Right atrium auricular region (tissue), 2 donors: ENCODE results near the gene CLRN3. TPM values are rescaled to one million over a fixed set of nuclear protein-coding genes. Genes with fewer than 3 reads are reported as not detected.
A peak's percentile ranks its signal among the peaks of the same experiment; 100 is the strongest.

ENCODE experiments used
- DNase-seq: peaks from one replicate; pipeline ENCODE4 v3.0.0-alpha.2; 2019; ENCODE audit warnings: low spot score
- H3K27ac ChIP-seq, 2 donors: fragments of 200-600 bp; sonication (generic); 1 replicate in 1 of 2; 2 replicates in 1 of 2; pipeline ENCODE4 v1.5.1; 2016 to 2019
- H3K27me3 ChIP-seq, 2 donors: fragments of 200-600 bp; sonication (generic); one replicate each; pipeline versions ENCODE4 v1.5.1 to v1.6.0; 2017 to 2019
- H3K36me3 ChIP-seq: fragments of 200-600 bp; sonication (generic); one replicate; pipeline ENCODE4 v1.5.1; 2016
- H3K4me1 ChIP-seq, 2 donors: fragments of 200-600 bp; sonication (generic); one replicate each; pipeline versions ENCODE4 v1.5.1 to v1.6.0; 2017 to 2019
- H3K4me3 ChIP-seq, 2 donors: fragments of 200-600 bp; sonication (generic); 1 replicate in 1 of 2; 2 replicates in 1 of 2; pipeline ENCODE4 v1.5.1; 2017 to 2019; ENCODE audit warnings: mild to moderate bottlenecking in 1 of 2, moderate library complexity in 1 of 2
- H3K9me3 ChIP-seq, 2 donors: fragments of 200-600 bp; sonication (generic); one replicate each; pipeline ENCODE4 v1.5.1; 2019
- CTCF ChIP-seq, 2 donors: fragments of 200-600 bp; sonication (generic); IDR thresholded peaks; one replicate each; pipeline ENCODE4 v1.5.1; 2019; ENCODE audit warnings: antibody characterized with exemption in 2 of 2
- total RNA-seq, 2 donors: library from RNA; depleted of rRNA; stranded (reverse); fragments of >200 nt; gene quantifications; one replicate each; pipeline ENCODE4 v1.1.0, GENCODE V29; 2016

CLRN3 gene
- total RNA-seq, 2 donors from 2014 or later = not detected

- Histone ChIP-seq H3K27ac (peak overlapping the region; percentile 81 to 89), H3K9me3 (no peaks in the 10 kb centered on the region), H3K4me1 (peaks cover 0 to 69% of the 10 kb centered on the region in 2 donors), H3K4me3 (no peak overlapping the region), H3K27me3 (no peaks in the 10 kb centered on the region), H3K36me3 (no peaks in the 10 kb centered on the region)
- TF ChIP-seq CTCF (IDR thresholded peaks at IDR 0.05) = no peak
- DNase-seq = no peak
Observed at GRCh38 chr10:127921753-127922145, 29.0 kb upstream of the CLRN3 start.

GRCh38 chr10:127921075-127921752, 28.5 kb upstream of the CLRN3 start:
- no peak overlapping the region for H3K4me3 ChIP-seq
- no peaks in the 10 kb centered on the region for H3K36me3 ChIP-seq
- DNase-seq = no peak
- TF ChIP-seq CTCF (IDR thresholded peaks at IDR 0.05) = no peak
- peaks cover 0 to 68% of the 10 kb centered on the region in 2 donors for H3K4me1 ChIP-seq
- H3K27me3 ChIP-seq = no peaks in the 10 kb centered on the region
- H3K27ac ChIP-seq = peak overlapping the region; percentile 81 to 89
- no peaks in the 10 kb centered on the region for H3K9me3 ChIP-seq

GRCh38 chr10:127920306-127921074, 27.7 kb upstream of the CLRN3 start:
- no peaks in the 10 kb centered on the region for H3K27me3 ChIP-seq
- DNase-seq = no peak
- no peaks in the 10 kb centered on the region for H3K36me3 ChIP-seq
- H3K27ac ChIP-seq = peak overlapping the region; percentile 81 to 89
- H3K9me3 ChIP-seq = no peaks in the 10 kb centered on the region
- no peak overlapping the region for H3K4me3 ChIP-seq
- TF ChIP-seq CTCF (IDR thresholded peaks at IDR 0.05) = no peak
- H3K4me1 ChIP-seq = peaks cover 0 to 61% of the 10 kb centered on the region in 2 donors

- Histone ChIP-seq H3K36me3 (no peaks in the 10 kb centered on the region), H3K9me3 (no peaks in the 10 kb centered on the region), H3K27ac (peak overlapping the region; percentile 62 to 89), H3K4me1 (peaks cover 0 to 55% of the 10 kb centered on the region in 2 donors), H3K27me3 (no peaks in the 10 kb centered on the region), H3K4me3 (no peak overlapping the region)
- TF ChIP-seq CTCF (IDR thresholded peaks at IDR 0.05) = peak in 1 of 2 donors; percentile 34
- no peak for DNase-seq
Observed at GRCh38 chr10:127919418-127920271, 26.9 kb upstream of the CLRN3 start.

- Histone ChIP-seq H3K9me3 (no peaks in the 10 kb centered on the region), H3K4me3 (no peak overlapping the region), H3K27me3 (no peaks in the 10 kb centered on the region), H3K27ac (no peak overlapping the region), H3K36me3 (no peaks in the 10 kb centered on the region), H3K4me1 (peaks cover 0 to 65% of the 10 kb centered on the region in 2 donors)
- DNase-seq = peak; percentile 78
- TF ChIP-seq CTCF (IDR thresholded peaks at IDR 0.05) = no peak
Observed at GRCh38 chr10:127918572-127918971, 25.8 kb upstream of the CLRN3 start.
